Stimulated activated CD4-positive, alpha-beta T cell treated with anti-CD3 and anti-CD28 coated beads, Interleukin-12 subunit alpha, Interleukin-12 subunit beta, amount 100 ng/mL, for 48 hours (primary cell): ENCODE results near the gene ZFHX3.

Source experiments
- DNase-seq, 3 donors: peaks; one replicate each; pipeline ENCODE4 v3.0.0-alpha.2; 2020; ENCODE audit warnings: low read depth in 2 of 3, low spot score in 1 of 3

ZFHX3 gene

DNA sequence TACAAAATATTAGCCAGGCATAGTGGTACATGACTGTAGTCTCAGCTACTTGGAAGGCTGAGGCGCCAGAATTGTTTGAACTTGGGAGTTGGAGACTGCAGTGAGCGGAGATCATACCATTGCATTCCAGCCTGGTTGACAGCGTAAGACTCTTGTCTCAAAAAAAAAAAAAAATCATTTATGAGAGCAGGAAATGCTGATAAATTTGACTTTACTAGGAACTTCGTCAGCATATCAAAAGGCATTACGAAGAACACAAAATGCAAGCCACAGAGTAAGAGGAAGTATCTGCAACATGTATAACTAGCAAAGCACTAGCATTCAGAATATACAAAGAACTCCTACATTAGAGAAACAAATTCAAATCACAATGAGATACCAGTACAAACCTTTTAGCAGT, 279.3 kb downstream of the ZFHX3 start:
- no peak for DNase-seq

DNA sequence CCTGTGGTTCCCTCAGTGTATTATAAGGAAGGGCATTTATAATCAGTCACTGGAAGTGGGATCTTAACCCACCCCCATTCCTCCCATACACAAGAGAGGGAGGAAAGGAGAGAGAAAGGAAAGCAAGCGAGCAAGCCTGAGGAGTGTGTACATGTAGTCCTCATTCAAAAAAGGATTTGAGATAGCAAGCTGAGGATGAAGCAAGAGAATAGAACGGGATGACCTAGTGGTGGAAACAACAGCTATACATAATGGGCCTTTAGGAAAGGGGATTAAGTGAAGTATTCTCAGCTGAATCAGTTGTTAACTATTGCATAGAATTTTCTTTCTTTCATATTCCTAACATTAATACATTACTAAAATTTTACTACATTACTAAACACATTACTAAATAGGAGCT, 281.4 kb downstream of the ZFHX3 start:
- no peak for DNase-seq

GRCh38 chr16:72764015-72764654, 283.8 kb downstream of the ZFHX3 start:
- no peak for DNase-seq

DNA sequence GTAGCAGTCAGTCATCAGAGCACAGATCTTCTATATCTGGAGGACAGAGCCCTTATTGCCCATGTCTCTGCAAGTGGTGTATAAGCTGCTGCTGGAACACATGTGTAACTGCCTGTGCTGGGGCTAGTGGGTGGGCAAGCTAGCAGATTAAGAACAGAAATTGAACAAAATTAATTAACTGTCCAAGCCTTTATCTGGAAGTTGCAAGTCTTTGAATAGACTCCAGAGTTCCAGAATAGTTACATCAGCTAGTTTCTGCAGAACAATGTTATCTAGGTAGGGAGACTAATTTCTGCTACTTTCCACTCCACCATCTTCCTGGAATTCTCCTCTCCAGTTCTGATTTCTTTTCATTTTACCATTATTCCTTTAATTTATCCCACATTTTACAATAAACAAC, 287.3 kb downstream of the ZFHX3 start:
- no peak for DNase-seq

GRCh38 chr16:72753881-72754280, 294.0 kb downstream of the ZFHX3 start:
- DNase-seq: no peak

GRCh38 chr16:72752004-72752695, 295.8 kb downstream of the ZFHX3 start:
- no peak for DNase-seq

GRCh38 chr16:72751076-72751475, 296.9 kb downstream of the ZFHX3 start:
- no peak for DNase-seq

- DNase-seq: no peak
Observed at GRCh38 chr16:72749091-72749490, 298.8 kb downstream of the ZFHX3 start.

GRCh38 chr16:72744076-72744793, 303.7 kb downstream of the ZFHX3 start:
- DNase-seq: no peak

DNA sequence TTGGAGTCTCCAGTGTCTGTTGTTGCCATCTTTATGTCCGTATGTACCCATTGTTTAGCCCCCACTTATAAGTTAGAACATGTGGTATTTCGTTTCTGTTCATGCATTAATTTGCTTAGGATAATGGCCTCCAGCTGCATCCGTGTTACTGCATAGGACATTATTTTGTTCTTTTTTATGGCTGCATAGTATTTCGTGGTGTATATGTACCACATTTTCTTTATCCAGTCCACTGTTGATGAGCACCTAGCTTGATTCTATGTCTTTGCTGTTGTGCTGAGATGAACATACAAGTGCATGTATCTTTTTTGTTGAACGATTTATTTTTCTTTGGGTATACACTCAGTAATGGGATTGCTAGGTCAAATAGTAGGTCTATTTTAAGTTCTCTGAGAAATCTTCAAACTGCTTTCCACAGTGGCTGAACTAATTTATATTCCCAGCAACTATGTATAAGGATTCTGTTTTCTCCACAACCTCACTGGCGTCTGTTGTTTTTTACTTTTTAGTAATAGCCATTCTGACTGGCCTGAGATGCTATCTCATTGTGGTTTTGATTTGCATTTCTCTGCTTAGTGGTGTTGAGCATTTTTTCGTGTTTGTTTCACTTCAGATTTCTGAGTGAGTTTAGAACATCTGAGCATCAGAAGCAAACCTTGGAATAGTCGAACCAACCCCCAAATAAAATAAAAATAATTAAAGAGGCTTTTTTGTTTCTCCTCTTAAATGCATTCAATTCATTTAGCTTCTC, 304.7 kb downstream of the ZFHX3 start:
- DNase-seq: no peak

- DNase-seq: no peak
Observed at GRCh38 chr16:72740347-72740746, 307.6 kb downstream of the ZFHX3 start.

GRCh38 chr16:72739577-72739976, 308.4 kb downstream of the ZFHX3 start:
- no peak for DNase-seq

DNA sequence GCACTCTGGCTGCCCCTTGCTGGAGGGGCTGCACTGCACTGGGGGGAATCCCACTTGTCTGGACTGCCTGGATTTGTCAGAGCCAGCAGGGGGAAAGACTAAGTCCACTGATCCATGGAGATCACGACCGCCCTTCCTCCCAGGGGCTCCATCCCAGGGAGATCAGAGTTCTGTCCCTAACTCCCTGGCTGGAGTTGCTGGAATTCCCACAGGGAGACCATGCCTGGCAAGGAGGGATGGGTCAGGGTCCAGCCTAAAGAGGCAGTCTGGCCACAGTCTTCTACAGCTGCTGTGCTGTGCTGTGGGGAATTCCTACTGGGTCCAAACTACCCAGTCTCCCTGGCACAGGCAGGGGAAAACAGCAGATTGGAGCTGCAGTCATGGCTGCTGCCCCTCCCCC, 311.9 kb downstream of the ZFHX3 start:
- DNase-seq: no peak
